ENCODE measurements around the gene TBC1D22A. TPM values are rescaled to one million over a fixed set of nuclear protein-coding genes. Genes with fewer than 3 reads are reported as not detected.

Gene TBC1D22A
- total RNA-seq, 1 donor from 2014 or later = 6.8 TPM

GRCh38 chr22:46737105-46737975, 25.1 kb upstream of the TBC1D22A start:
- Histone ChIP-seq H3K9ac (ENCODE audit: low read depth in 1 of 3, low read length in 3 of 3) (peak overlapping the region; percentile 64 to 87 (median 77)), H3K27ac (ENCODE audit: low read depth, low read length) (peak overlapping the region; percentile 37), H3K4me3 (ENCODE audit: low read length in 3 of 3) (peak overlapping the region; percentile 65 to 77 (median 69)), H3K4me1 (ENCODE audit: control insufficient read depth in 3 of 3, insufficient read depth in 3 of 3, low read length in 3 of 3) (peaks cover 62 to 71% (median 66%) of the 10 kb centered on the region in 3 donors), H3K27me3 (ENCODE audit: control insufficient read depth in 3 of 3, insufficient read depth in 3 of 3, low read length in 3 of 3) (no peaks in the 10 kb centered on the region), H3K36me3 (ENCODE audit: control insufficient read depth in 3 of 3, insufficient read depth in 3 of 3, low read length in 3 of 3) (peaks cover 0 to 6% (median 2%) of the 10 kb centered on the region in 3 donors), H3K9me3 (ENCODE audit: control insufficient read depth in 3 of 3, low read length in 3 of 3) (no peaks in the 10 kb centered on the region)

- peak within 1 kb of the TSS; percentile 65 to 81 (median 70) for H3K4me3 ChIP-seq (ENCODE audit: low read length in 3 of 3)
- no peaks in the 10 kb centered on the region for H3K27me3 ChIP-seq (ENCODE audit: control insufficient read depth in 3 of 3, insufficient read depth in 3 of 3, low read length in 3 of 3)
- peak within 1 kb of the TSS; percentile 82 for H3K27ac ChIP-seq (ENCODE audit: low read depth, low read length)
- peaks cover 0 to 6% (median 2%) of the 10 kb centered on the region in 3 donors for H3K36me3 ChIP-seq (ENCODE audit: control insufficient read depth in 3 of 3, insufficient read depth in 3 of 3, low read length in 3 of 3)
- no peaks in the 10 kb centered on the region for H3K9me3 ChIP-seq (ENCODE audit: control insufficient read depth in 3 of 3, low read length in 3 of 3)
- H3K9ac ChIP-seq (ENCODE audit: low read depth in 1 of 3, low read length in 3 of 3) = peak within 1 kb of the TSS; percentile 79 to 93 (median 86)
- H3K4me1 ChIP-seq (ENCODE audit: control insufficient read depth in 3 of 3, insufficient read depth in 3 of 3, low read length in 3 of 3) = peaks cover 61 to 69% (median 64%) of the 10 kb centered on the region in 3 donors
Observed at GRCh38 chr22:46737976-46738646, 24.3 kb upstream of the TBC1D22A start, which contains the start of gene CERK. CERK (minus strand) TSS chr22:46738252; CDS start chr22:46738148, 104 bp downstream.

GRCh38 chr22:46738647-46739093, 23.8 kb upstream of the TBC1D22A start:
- H3K4me3 ChIP-seq (ENCODE audit: low read length in 3 of 3) = peak overlapping the region; percentile 52 to 81 (median 70)
- H3K27me3 ChIP-seq (ENCODE audit: control insufficient read depth in 3 of 3, insufficient read depth in 3 of 3, low read length in 3 of 3) = no peaks in the 10 kb centered on the region
- peak overlapping the region; percentile 82 for H3K27ac ChIP-seq (ENCODE audit: low read depth, low read length)
- peak overlapping the region; percentile 79 to 93 (median 86) for H3K9ac ChIP-seq (ENCODE audit: low read depth in 1 of 3, low read length in 3 of 3)
- peaks cover 61 to 69% (median 64%) of the 10 kb centered on the region in 3 donors for H3K4me1 ChIP-seq (ENCODE audit: control insufficient read depth in 3 of 3, insufficient read depth in 3 of 3, low read length in 3 of 3)
- H3K36me3 ChIP-seq (ENCODE audit: control insufficient read depth in 3 of 3, insufficient read depth in 3 of 3, low read length in 3 of 3) = peaks cover 0 to 6% (median 2%) of the 10 kb centered on the region in 3 donors
- no peaks in the 10 kb centered on the region for H3K9me3 ChIP-seq (ENCODE audit: control insufficient read depth in 3 of 3, low read length in 3 of 3)

- H3K27ac ChIP-seq (ENCODE audit: low read depth, low read length) = peak overlapping the region; percentile 82
- no peaks in the 10 kb centered on the region for H3K9me3 ChIP-seq (ENCODE audit: control insufficient read depth in 3 of 3, low read length in 3 of 3)
- peaks cover 59 to 68% (median 61%) of the 10 kb centered on the region in 3 donors for H3K4me1 ChIP-seq (ENCODE audit: control insufficient read depth in 3 of 3, insufficient read depth in 3 of 3, low read length in 3 of 3)
- H3K36me3 ChIP-seq (ENCODE audit: control insufficient read depth in 3 of 3, insufficient read depth in 3 of 3, low read length in 3 of 3) = peaks cover 0 to 6% (median 2%) of the 10 kb centered on the region in 3 donors
- no peaks in the 10 kb centered on the region for H3K27me3 ChIP-seq (ENCODE audit: control insufficient read depth in 3 of 3, insufficient read depth in 3 of 3, low read length in 3 of 3)
- H3K9ac ChIP-seq (ENCODE audit: low read depth in 1 of 3, low read length in 3 of 3) = peak overlapping the region; percentile 79 to 93 (median 86)
- peak overlapping the region; percentile 52 to 81 (median 70) for H3K4me3 ChIP-seq (ENCODE audit: low read length in 3 of 3)
Observed at GRCh38 chr22:46739094-46739870, 23.2 kb upstream of the TBC1D22A start.

GRCh38 chr22:46740910-46741780, 21.3 kb upstream of the TBC1D22A start:
- H3K4me3 ChIP-seq (ENCODE audit: low read length in 3 of 3) = peak overlapping the region in 2 of 3 donors; percentile 38 to 63
- peak overlapping the region; percentile 67 for H3K27ac ChIP-seq (ENCODE audit: low read depth, low read length)
- peak overlapping the region; percentile 8 to 93 (median 51) for H3K9ac ChIP-seq (ENCODE audit: low read depth in 1 of 3, low read length in 3 of 3)
- no peaks in the 10 kb centered on the region for H3K36me3 ChIP-seq (ENCODE audit: control insufficient read depth in 3 of 3, insufficient read depth in 3 of 3, low read length in 3 of 3)
- no peaks in the 10 kb centered on the region for H3K9me3 ChIP-seq (ENCODE audit: control insufficient read depth in 3 of 3, low read length in 3 of 3)
- H3K4me1 ChIP-seq (ENCODE audit: control insufficient read depth in 3 of 3, insufficient read depth in 3 of 3, low read length in 3 of 3) = peaks cover 42 to 50% (median 43%) of the 10 kb centered on the region in 3 donors
- H3K27me3 ChIP-seq (ENCODE audit: control insufficient read depth in 3 of 3, insufficient read depth in 3 of 3, low read length in 3 of 3) = no peaks in the 10 kb centered on the region

- H3K9ac ChIP-seq (ENCODE audit: low read depth in 1 of 3, low read length in 3 of 3) = peak overlapping the region in 1 of 3 donors; percentile 16
- H3K27me3 ChIP-seq (ENCODE audit: control insufficient read depth in 3 of 3, insufficient read depth in 3 of 3, low read length in 3 of 3) = no peaks in the 10 kb centered on the region
- no peaks in the 10 kb centered on the region for H3K36me3 ChIP-seq (ENCODE audit: control insufficient read depth in 3 of 3, insufficient read depth in 3 of 3, low read length in 3 of 3)
- H3K27ac ChIP-seq (ENCODE audit: low read depth, low read length) = no peak overlapping the region
- no peak overlapping the region for H3K4me3 ChIP-seq (ENCODE audit: low read length in 3 of 3)
- no peaks in the 10 kb centered on the region for H3K9me3 ChIP-seq (ENCODE audit: control insufficient read depth in 3 of 3, low read length in 3 of 3)
- peaks cover 34 to 47% (median 39%) of the 10 kb centered on the region in 3 donors for H3K4me1 ChIP-seq (ENCODE audit: control insufficient read depth in 3 of 3, insufficient read depth in 3 of 3, low read length in 3 of 3)
Observed at GRCh38 chr22:46741974-46742519, 20.4 kb upstream of the TBC1D22A start.

GRCh38 chr22:46742576-46743221, 19.8 kb upstream of the TBC1D22A start:
- Histone ChIP-seq H3K27me3 (ENCODE audit: control insufficient read depth in 3 of 3, insufficient read depth in 3 of 3, low read length in 3 of 3) (no peaks in the 10 kb centered on the region), H3K4me3 (ENCODE audit: low read length in 3 of 3) (no peak overlapping the region), H3K27ac (ENCODE audit: low read depth, low read length) (no peak overlapping the region), H3K36me3 (ENCODE audit: control insufficient read depth in 3 of 3, insufficient read depth in 3 of 3, low read length in 3 of 3) (no peaks in the 10 kb centered on the region), H3K9ac (ENCODE audit: low read depth in 1 of 3, low read length in 3 of 3) (no peak overlapping the region), H3K4me1 (ENCODE audit: control insufficient read depth in 3 of 3, insufficient read depth in 3 of 3, low read length in 3 of 3) (peaks cover 36 to 50% (median 43%) of the 10 kb centered on the region in 3 donors), H3K9me3 (ENCODE audit: control insufficient read depth in 3 of 3, low read length in 3 of 3) (no peaks in the 10 kb centered on the region)

- H3K4me1 ChIP-seq (ENCODE audit: control insufficient read depth in 3 of 3, insufficient read depth in 3 of 3, low read length in 3 of 3) = peaks cover 40 to 57% (median 51%) of the 10 kb centered on the region in 3 donors
- no peaks in the 10 kb centered on the region for H3K36me3 ChIP-seq (ENCODE audit: control insufficient read depth in 3 of 3, insufficient read depth in 3 of 3, low read length in 3 of 3)
- no peaks in the 10 kb centered on the region for H3K9me3 ChIP-seq (ENCODE audit: control insufficient read depth in 3 of 3, low read length in 3 of 3)
- no peak overlapping the region for H3K27ac ChIP-seq (ENCODE audit: low read depth, low read length)
- no peak overlapping the region for H3K9ac ChIP-seq (ENCODE audit: low read depth in 1 of 3, low read length in 3 of 3)
- H3K27me3 ChIP-seq (ENCODE audit: control insufficient read depth in 3 of 3, insufficient read depth in 3 of 3, low read length in 3 of 3) = no peaks in the 10 kb centered on the region
- no peak overlapping the region for H3K4me3 ChIP-seq (ENCODE audit: low read length in 3 of 3)
Observed at GRCh38 chr22:46744581-46744980, 17.9 kb upstream of the TBC1D22A start.
